Measurements from ENCODE around the gene GPR141. TPM values are rescaled to one million over a fixed set of nuclear protein-coding genes. Genes with fewer than 3 reads are reported as not detected.

The GPR141 gene
- total RNA-seq, 1 experiment from 2014 or later = not detected

GRCh38 chr7:37786741-37787569 lies 103.4 kb downstream of the GPR141 start:
- peak; percentile 48 for DNase-seq
- no peaks in the 10 kb centered on the region for H3K9me2 ChIP-seq (replicated peaks; ENCODE audit: insufficient read depth, low read length)
- H3K27me3 ChIP-seq (ENCODE audit: low read length) = no peaks in the 10 kb centered on the region
- no peaks in the 10 kb centered on the region for H3K79me2 ChIP-seq (ENCODE audit: low read length)
- H3K4me3 ChIP-seq (ENCODE audit: low read length) = no peak overlapping the region
- no peaks in the 10 kb centered on the region for H4K20me1 ChIP-seq (ENCODE audit: insufficient read depth, low read depth, low read length)
- no peak overlapping the region for H3K4me2 ChIP-seq (ENCODE audit: low read depth, low read length, poor library complexity, severe bottlenecking)
- H3K9ac ChIP-seq (ENCODE audit: low read length) = no peak overlapping the region
- no peak overlapping the region for H3K27ac ChIP-seq (ENCODE audit: low read length)
- H3K4me1 ChIP-seq (ENCODE audit: low read length) = 0 out of 2 replicates have a peak, but pooled peaks cover 3% of the 10 kb centered on the region
- no peak overlapping the region for H2AFZ ChIP-seq (ENCODE audit: low read length)
- no peaks in the 10 kb centered on the region for H3K36me3 ChIP-seq (ENCODE audit: insufficient read depth, low read length)
- H3K9me3 ChIP-seq (ENCODE audit: low read length) = no peaks in the 10 kb centered on the region

Other genes with a start within 250 kb of the GPR141 start
- gene ELMO1, start 234.9 kb upstream of the GPR141 start, total RNA-seq (2014; rRNA removed; shearing (Covaris generic); ENCODE audit: low replicate concordance) = 87.7 and 137 TPM in 2 replicates
- gene NME8, start 164.8 kb downstream of the GPR141 start, total RNA-seq (2014; rRNA removed; shearing (Covaris generic); ENCODE audit: low replicate concordance) = not detected in 2 replicates
- gene SFRP4, start 233.1 kb downstream of the GPR141 start, total RNA-seq (2014; rRNA removed; shearing (Covaris generic); ENCODE audit: low replicate concordance) = not detected in 2 replicates
- 0.34 and 0.90 TPM in 2 replicates for gene EPDR1, start 236.9 kb downstream of the GPR141 start, total RNA-seq (2014; rRNA removed; shearing (Covaris generic); ENCODE audit: low replicate concordance)

All from Karpas-422 (cell line).